ENCODE data around the gene KLK14.

Gene KLK14

GRCh38 chr19:51082611-51083010 lies at the start of gene KLK14:
Gene KLK14 (minus strand): TSS chr19:51082887. CDS start chr19:51082614, 273 bp downstream.
- DNase-seq (ENCODE audit: low read depth): no peak

- no peak for DNase-seq (ENCODE audit: low read depth)
Observed at GRCh38 chr19:51131780-51132680, 49.3 kb upstream of the KLK14 start.

- no peak for DNase-seq (ENCODE audit: low read depth)
Observed at GRCh38 chr19:51129716-51130115, 47.0 kb upstream of the KLK14 start.

- DNase-seq (ENCODE audit: low read depth): no peak
Observed at GRCh38 chr19:51128227-51128626, 45.5 kb upstream of the KLK14 start.

GRCh38 chr19:51127755-51128154 lies 45.1 kb upstream of the KLK14 start:
- DNase-seq (ENCODE audit: low read depth): peak; percentile 8

GRCh38 chr19:51127032-51127431 lies 44.3 kb upstream of the KLK14 start:
- no peak for DNase-seq (ENCODE audit: low read depth)

- no peak for DNase-seq (ENCODE audit: low read depth)
Observed at GRCh38 chr19:51125421-51126075, 42.9 kb upstream of the KLK14 start.

GRCh38 chr19:51124729-51125128 lies 42.0 kb upstream of the KLK14 start, which contains the start of gene SIGLEC9:
Gene SIGLEC9 (plus strand): TSS chr19:51124906. CDS start chr19:51124975, 69 bp downstream.
- DNase-seq (ENCODE audit: low read depth): no peak

GRCh38 chr19:51124216-51124615 lies 41.5 kb upstream of the KLK14 start:
- no peak for DNase-seq (ENCODE audit: low read depth)

- DNase-seq (ENCODE audit: low read depth): no peak
Observed at GRCh38 chr19:51123802-51124201, 41.1 kb upstream of the KLK14 start.

- no peak for DNase-seq (ENCODE audit: low read depth)
Observed at GRCh38 chr19:51123381-51123800, 40.7 kb upstream of the KLK14 start.

- DNase-seq (ENCODE audit: low read depth): no peak
Observed at GRCh38 chr19:51122112-51122981, 39.7 kb upstream of the KLK14 start.

GRCh38 chr19:51121257-51121656 lies 38.6 kb upstream of the KLK14 start:
- DNase-seq (ENCODE audit: low read depth): no peak

GRCh38 chr19:51120160-51120559 lies 37.5 kb upstream of the KLK14 start:
- DNase-seq (ENCODE audit: low read depth): no peak

- DNase-seq (ENCODE audit: low read depth): no peak
Observed at GRCh38 chr19:51119611-51120010, 36.9 kb upstream of the KLK14 start.

GRCh38 chr19:51119101-51119500 lies 36.4 kb upstream of the KLK14 start:
- DNase-seq (ENCODE audit: low read depth): no peak

- no peak for DNase-seq (ENCODE audit: low read depth)
Observed at GRCh38 chr19:51116736-51117286, 34.1 kb upstream of the KLK14 start.

GRCh38 chr19:51114087-51114729 lies 31.5 kb upstream of the KLK14 start:
- DNase-seq (ENCODE audit: low read depth): no peak

- no peak for DNase-seq (ENCODE audit: low read depth)
Observed at GRCh38 chr19:51111606-51112005, 28.9 kb upstream of the KLK14 start.

- no peak for DNase-seq (ENCODE audit: low read depth)
Observed at GRCh38 chr19:51110666-51110971, 27.9 kb upstream of the KLK14 start.

- DNase-seq (ENCODE audit: low read depth): no peak
Observed at GRCh38 chr19:51108805-51109146, 26.1 kb upstream of the KLK14 start.

Data from HS-5 (cell line).